GM21390 (cell line): ENCODE measurements around the gene GYG2.
"Not testable (repeated sequence)": the region's sequence is repeated elsewhere in the genome, so short reads cannot be mapped to it uniquely, and the experiment has no call there.

Source experiments
- ATAC-seq: cut with Tn5 transposase; IDR thresholded peaks from one replicate; pipeline ENCODE4 v1.9.1; 2021; ENCODE audit not compliant: unreplicated experiment

GYG2 gene

DNA sequence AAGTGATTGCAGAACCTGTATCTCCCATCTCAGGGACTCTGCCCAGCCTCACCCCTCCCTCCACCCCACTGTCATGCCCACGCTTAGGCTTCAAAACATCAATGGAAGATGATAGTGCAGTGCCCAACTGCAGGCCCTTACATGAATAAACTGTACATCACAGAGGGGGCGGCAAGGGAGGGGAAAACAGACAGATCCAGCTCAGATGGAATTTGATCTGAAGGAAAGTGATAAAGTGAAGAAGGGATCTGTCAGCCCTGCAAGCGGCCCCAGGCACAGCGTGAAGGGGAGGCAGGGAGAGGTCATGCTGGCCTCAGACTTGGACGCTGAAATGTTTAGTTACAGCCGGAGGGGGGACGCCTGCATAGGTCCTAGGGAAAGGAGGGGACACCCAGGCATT is 38.5 kb downstream of the GYG2 start:
- ATAC-seq = no peak

DNA sequence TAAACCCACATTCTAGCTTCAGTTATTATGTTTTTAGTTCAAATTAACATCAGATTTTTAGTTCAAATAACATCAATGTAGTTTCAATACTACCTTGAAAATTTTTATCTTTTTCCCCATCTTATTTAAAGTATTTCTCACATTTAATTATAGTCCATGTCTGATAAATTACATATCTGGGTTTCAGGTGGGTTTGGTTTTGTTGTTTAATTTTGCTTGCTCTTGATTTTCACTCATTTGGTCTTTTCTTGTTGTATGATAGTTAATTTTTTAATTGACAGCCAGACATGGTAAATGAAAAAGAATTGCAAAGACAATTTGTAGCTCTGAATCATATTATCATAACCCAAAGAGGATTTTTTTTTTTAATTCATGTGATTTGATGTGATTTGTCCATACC is 41.9 kb downstream of the GYG2 start:
- no peak for ATAC-seq

DNA sequence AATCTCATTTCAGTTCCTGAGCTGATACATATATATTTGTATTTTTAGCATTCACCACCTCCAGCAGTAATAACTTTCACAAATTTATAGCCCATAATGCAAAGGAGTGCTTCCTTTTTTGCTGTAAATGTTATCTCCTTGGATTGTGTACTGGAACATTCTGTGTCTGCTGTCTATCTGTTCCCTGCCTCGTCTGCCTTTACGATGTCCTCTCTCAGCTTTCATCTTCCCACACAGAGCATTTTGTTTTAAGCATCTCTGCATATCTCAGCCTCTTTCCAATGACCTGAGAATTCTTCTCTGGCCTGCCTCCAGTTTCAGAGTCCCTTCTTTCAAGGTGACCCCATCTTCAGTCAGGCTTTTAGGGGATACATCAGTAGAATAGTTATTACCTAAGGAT is 43.1 kb downstream of the GYG2 start:
- ATAC-seq = no peak

DNA sequence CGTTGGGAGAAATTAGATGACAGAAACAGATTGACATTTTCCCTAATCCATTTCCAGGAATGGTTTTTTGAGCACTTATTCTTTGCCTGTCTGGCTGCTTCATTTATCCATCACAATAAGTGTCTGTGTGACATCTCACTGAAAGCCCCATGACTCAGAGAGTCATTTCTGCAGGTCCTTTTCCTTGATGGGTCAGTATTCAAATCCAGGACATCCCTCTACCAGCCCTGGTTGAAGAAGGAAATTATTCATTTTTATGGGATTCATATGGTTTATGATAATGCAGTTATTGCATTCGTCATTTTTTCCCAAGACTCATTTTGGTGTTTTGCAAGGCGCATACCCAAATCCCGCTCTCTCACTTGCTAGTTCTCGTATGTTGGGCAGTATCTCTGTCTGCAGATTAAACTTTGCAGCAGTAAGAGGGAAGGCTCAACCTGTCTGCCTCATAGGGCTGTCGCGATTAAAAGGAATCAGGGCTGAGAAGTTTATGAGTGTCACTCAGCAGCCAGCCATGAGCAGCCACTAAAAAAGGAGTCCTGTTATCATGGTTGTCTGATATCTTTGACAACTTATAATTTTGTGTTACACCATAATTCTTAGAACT is 44.0 kb downstream of the GYG2 start:
- ATAC-seq = no peak

DNA sequence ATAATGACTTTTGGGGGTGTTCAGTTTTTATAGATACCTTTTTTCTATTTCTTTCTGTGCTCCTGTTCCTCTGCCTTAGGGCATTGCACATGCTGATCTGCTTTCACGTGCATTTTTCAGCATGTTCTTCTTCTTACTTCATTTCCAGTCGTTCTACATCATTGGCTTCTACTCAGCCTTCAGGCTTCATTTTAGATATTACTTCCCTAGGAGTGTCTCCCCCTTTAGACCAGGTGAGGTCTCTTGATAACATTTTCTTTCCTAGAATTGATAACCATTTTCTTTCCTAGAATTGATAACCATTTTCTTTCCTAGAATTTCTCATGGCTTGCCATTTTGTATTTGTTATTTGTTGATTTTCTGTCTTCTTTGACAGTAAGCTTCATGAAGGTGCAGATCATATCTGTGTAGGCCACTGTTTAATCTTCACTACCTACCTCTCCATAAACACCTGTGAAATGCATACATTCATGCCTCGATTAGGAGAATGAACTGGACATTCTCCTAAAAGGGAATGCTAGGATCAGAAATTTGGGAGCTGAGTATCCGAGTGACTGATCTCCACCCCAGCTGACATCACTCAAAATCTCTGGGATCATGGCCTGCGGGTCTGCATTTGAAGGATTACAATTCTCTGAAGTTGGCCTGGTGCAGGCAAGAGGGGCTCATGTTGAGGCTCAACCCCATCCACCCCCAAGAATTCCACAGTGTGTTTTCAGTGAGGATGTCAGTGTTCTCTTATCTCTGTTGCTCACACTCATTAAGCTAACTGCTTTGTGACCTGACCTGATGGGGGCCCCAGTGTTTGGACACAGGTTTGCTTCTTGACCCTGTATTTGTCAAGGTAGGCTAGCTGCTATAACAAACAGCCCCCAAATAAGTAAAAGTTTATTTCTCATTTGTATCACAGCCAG is 45.7 kb downstream of the GYG2 start:
- ATAC-seq = no peak

DNA sequence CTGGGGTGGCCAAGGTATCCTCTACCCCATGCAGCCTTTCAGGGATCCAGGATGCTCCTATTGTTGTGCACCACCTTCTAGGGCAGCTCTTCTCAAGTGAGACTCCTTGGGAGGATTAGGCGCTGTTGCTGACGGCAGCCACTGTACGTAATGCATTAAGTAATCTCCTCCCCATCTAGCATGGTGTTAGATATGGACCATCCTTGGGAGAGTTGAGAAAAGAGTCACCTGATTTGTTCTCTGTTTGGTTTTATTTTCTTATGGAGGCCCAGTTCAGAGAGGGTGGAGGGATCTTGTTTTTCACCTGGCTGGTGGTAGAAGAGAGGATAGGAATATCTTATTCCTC is 46.4 kb downstream of the GYG2 start:
- ATAC-seq = no peak

DNA sequence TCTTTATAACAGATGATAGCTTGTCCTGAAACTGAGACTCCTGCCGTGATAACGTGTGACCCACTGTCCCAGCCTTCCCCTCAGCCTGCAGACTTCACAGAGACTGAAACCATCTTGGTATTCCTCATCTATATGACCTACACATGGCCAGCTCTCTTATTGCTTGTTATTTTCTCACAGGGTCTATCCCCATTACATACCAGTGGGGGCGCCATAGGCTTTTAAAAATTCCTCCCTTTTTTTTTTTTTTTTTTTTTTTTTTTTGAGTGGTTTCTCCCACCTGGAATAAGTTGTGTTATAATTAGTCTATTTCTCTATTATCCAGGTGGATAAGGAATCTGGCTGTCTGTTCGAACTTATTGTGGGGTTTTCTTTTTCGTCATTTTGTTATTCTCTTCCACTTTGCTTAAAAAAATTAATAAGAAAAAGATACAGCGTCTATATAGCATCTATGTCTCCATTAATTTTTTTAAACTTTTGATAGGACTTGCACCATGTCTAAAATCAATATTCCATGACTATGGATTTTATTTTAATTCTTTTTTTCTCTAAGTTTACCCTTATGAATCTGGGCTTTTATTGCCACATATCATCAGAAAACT is 47.2 kb downstream of the GYG2 start:
- ATAC-seq = no peak

DNA sequence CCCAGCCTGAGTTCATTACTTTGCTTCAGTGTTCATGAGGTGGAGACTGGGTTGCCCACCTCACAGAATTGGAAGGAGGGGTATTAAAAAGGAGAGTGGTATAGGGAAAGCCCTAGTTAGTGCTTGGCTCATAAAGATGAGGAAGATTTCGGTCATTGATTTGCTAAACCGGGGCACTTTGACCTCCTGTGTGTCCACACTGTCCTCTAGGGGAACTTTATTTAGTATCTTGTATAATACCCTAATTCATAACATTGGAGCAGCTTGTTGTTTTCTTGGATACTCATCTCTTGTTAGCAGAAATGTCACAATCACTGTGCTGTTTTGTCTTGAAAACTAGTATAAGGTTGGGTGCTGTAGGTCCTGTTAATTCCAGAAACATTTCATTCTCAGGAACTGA is 49.8 kb downstream of the GYG2 start:
- ATAC-seq = no peak

DNA sequence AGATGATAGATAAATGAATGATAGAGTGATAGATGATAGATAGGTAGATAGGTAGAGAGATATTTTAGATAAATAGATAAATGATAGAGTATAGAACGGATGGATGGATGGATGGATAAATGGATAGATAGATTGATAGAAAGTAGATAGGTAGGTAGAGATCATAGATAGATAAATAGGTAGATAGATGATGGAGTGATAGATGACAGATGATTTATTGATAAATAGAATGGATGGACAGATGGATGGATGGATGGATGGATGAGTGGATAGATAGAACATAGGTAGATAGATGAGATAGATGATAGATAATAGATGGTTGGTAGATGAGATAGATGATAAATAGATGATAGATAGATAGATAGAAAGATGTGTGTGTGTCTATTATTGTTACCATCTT is 50.9 kb downstream of the GYG2 start:
- no peak for ATAC-seq

DNA sequence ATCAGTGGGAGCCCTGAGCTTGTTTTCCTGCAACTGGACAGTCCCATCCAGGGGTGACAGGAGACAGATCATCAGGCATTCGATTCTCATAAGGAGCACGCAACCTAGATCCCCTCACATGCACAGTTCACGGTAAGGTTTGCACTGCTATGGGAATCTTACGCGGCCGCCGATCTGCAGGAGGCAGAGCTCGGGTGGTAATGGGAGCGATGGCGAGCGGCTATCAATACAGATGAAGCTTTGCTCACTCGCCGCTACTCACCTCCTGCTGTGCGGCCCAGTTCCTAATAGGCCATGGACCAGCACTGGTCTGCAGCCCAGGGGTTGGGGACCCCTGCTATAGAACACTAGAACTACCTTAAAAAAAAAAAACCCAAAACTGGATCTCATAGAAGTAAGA is 55.0 kb downstream of the GYG2 start:
- no peak for ATAC-seq

DNA sequence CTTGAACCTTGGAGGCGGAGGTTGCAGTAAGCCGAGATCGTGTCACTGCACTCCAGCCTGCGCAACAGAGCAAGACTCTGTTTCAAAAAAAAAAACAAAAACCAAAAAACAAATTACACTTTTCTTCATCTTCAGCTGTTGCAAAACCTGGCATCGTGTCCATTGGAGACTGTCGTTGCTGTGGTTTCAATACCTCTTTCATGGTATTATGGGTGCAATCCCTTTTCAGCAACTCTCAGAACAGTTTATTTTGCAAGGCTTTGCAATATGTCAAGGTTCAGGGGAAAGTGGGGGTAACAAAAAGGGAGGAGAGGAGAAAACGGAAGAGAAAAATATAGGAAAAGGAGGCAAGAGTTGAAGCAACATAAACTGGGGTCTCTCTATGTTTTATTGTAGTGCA is 59.6 kb downstream of the GYG2 start:
- ATAC-seq = no peak

DNA sequence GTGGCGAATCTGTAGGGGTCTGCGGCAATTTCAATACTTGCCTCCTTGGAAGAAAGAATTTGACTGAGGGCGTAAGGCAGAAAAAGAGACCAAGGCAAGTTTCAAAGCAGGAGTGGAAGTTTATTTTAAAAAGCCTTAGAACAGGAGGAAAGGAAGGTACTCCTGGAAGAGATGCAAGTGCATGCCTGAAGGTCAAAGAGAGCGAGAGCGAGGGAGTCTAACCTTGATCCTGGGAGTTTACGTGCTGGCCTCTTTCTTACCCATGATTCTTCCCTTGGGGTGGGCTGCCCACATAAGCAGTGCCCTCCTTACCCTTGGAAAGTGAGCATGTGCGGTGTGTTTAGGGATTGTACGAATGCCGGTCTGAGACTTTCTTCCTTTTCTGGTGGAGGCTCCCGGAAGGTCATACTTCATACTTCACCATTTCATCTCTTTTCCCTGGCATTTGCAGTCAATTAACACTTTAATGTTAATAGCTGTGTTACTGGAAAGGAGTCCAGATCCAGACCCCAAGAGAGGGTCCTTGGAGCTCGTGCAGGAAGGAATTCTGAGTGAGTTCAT is 60.4 kb downstream of the GYG2 start:
- no peak for ATAC-seq

DNA sequence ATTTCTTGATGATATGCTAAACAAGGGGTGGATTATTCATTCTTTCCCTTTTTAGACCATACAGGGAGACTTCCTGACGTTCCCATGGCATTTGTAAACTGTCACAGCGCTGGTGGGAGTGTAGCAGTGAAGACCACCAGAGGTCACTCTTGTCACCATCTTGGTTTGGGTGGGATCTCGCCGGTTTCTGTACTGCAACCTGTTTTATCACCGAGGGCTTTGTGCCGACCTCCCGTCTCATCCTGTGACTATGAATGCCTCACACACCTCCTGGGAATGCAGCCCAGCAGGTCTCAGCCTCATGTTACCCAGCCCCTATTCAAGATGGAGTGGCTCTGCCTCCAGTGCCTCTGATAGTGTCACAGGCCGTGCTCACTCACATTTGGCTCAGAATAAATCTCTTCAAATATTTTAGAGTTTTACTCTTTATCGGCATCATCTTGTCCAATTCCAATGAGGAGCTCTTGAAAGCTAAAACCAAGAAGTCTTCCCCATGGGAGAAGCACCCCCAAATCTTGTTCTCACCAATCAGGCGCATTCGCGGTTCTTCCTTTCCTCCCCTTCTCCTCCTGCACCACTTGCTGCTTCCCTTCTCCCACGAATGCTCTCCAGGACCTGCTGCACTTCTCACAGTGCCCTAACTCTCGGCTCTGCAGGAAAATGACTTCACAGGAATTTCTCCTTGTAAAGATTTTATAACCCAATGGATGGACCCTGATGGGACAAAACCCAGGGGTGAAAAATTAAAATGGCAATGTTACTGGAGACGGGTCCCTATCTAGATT is 61.2 kb downstream of the GYG2 start:
- not testable (repeated sequence) for ATAC-seq

DNA sequence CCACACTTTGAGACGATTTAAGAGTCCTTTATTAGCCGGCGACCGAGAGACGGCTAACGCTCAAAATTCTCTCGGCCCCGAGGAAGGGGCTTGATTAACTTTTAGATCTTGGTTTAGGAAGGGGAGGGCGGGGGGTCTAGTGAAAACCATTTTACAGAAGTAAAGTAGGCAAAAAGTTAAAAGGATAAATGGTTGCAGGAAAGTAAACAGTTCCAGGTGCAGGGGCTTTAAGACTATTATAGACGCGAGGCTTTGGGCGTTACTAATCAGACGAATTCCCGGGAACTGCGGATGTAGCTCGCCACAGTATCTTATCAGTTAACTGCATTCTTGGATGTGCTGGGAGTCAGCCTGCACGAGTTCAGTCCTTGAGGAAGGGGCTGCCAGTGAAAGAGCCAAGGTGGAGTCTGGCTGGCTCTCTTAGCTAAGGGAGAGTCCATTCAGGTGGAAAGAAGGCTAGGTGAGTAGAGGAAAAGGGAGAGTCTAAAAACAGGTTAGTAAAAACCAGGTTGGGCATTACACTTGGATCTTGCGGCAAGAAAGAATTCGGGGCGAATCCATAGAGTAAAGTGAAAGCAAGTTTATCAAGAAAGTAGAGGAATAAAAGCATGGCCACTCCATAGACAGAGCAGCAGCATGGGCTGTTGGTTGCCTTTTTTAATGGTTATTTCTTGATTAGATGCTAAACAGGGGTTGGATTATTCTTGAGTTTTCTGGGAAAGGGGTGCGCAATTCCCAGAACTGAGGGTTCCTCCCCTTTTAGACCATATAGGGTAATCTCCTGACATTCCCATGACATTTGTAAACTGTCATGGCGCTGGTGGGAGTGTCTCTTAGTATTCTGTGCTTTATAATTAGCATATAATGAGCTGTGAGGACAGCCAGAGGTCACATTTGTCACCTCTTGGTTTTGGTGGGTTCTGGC is 62.1 kb downstream of the GYG2 start:
- not testable (repeated sequence) for ATAC-seq

DNA sequence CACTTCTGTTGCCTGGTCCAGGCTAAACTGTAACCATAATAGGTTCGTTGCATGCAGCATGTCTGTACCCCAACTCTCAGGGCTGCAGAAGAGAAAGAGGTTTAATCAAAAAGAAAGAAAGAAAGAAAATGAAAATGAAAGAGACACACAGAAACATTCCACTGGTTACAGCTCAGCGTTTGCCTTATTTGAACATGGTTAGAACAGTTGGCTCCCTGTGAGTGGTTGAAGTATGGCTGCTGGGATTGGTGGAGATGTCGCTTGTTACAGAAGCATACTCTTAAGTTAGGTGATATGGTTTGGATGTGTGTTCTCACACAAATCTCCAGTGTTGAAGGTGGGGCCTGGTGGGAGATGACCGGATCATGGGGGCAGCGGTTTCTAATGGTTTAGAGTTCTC is 64.1 kb downstream of the GYG2 start:
- ATAC-seq = no peak

DNA sequence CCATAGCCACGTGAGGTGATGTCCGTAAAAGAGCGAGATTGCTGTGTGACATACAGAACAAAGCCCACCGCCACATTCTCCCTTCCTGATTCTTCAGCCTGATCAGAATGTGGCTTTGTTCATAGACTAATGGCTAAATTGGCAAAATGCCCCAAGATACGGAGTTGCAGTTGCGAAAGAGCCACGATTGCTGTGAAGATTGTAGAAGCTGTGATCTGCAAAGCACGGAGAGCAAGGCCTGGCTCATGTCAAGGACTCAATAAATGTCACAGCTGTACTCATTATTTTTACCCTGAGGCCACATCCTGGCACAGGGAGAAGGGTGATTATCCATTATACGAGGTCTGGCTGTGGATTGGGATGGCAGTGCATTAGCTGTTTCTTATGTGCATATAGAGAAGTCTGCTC is 66.2 kb downstream of the GYG2 start:
- ATAC-seq = no peak

DNA sequence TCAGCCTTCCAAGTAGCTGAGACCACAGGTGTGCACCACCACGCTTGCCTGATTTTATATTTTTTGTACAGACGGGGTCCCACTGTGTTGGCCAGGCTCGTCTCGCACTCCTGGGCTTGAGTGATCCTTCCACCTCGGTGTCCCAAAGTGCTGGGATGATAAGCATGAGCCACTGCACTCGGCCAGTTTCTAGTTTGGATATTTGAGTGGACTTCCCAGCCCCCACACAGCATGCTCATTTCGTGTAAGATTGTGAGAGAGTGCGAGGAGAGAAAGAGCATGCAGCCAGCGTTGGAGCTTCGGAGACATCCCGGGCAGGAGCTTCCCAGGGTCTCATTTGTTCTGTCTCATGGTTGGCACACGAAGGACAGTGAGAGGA is 68.6 kb downstream of the GYG2 start:
- no peak for ATAC-seq

DNA sequence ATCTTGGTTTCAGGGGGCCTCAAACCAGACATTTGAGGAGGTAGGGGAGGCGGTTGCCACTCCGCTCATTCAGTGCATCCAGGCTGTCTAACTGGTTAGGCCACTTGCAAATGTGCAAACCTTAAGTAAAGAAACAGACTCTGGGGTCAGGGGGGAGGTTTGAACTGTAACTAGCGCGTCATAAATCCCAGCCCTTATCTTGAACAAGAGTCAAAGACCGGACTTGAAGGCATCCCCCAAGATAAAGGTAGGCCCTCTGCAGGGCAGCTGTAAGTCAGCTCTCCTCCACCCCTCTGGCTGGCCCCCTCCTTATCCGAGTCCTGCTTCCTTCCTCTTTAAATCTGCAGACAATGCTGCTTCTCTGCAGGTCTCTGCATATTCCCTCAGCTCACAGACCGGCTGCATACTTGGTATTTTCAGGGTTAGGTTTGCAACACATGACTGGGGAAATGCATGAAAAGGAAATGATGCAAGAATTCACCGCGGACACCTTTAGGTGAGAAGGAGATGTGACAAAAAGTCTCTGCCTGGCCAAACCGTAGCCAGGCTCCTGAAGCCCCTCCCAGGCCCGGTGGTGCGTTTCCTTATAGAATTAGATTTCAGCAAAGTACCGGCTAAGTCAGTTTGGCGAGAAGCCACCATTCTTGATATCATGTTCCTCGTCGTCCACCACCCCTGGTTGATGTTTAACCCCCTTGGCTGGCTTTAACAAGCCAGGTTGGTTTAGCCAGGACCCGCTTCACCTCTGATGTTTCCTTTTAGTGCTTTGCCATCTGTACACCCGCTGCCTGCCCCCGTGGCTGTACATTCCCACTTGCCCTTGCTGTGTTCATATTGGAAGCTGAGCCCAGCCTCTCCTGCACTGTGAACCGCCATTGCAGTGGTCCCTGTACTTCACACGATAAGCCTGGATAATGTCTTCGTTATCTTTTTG is 69.2 kb downstream of the GYG2 start:
- ATAC-seq = not testable (repeated sequence)

DNA sequence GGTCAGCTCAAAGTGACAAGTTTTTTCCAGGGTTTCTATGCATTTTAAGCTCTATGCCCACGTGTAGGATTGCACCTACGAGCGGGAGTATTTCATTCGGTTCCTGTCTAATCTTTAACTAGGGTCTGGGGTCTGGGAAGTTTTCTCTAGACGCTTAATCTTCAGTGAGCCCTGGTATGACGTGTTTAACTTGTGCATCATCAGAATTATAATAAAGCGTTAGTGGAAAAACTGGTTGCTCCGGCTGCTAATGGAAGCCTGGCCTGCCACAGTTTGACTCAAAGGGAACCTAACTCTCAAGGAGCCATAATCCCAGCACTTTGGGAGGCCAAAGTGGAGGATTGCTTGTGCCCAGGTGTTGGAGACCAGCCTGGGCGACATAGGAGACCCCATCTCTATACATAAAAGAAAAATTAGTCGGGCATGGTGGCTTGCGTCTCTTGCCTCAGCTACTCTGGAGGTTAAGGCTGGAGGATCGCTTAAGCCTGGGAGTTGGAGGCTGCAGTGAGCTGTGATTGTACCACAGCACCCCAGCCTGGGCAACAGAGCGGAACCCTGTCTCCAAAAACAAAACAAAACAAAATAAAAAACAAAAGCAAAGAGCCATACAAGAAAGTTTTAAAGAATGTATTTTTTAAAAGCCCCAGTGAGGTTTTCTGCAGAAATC is 70.2 kb downstream of the GYG2 start:
- no peak for ATAC-seq
